Measurements from ENCODE around the gene UBAC2.

Gene UBAC2

DNA sequence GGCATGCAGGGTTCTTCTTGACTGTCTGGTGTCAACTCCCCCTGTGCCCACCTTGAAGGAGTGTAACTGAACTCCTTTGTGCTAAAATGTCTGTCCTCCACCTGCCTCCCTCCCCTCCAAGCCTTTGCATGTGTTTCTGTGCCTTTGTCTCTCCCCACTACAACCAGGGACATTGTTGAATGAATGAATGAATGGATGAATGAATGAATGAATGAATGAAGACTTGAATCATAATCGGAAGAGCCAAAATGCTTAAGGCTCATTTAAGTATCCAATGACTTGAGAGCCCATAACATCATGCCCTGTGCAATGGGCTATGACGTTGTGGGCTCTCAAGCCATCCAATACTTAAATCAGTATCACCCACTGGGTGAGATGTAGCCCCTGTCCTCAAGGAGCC lies 115.6 kb downstream of the UBAC2 start:
- Histone ChIP-seq H3K79me2 (ENCODE audit: insufficient read depth, low read depth) (no peaks in the 10 kb centered on the region), H3K4me3 (IDR thresholded peaks at IDR 0.05; ENCODE audit: insufficient read depth, low read depth, low read length) (no peak overlapping the region), H3K27me3 (ENCODE audit: insufficient read depth, low read depth) (no peaks in the 10 kb centered on the region), H3K9ac (no peak overlapping the region), H4K20me1 (ENCODE audit: insufficient read depth) (no peaks in the 10 kb centered on the region), H3K27ac (no peak overlapping the region), H3K4me1 (ENCODE audit: low read depth, poor library complexity, severe bottlenecking) (peaks cover 7% of the 10 kb centered on the region), H3K4me2 (no peak overlapping the region), H3K36me3 (ENCODE audit: insufficient read depth) (no peaks in the 10 kb centered on the region), H2AFZ (ENCODE audit: low read depth) (no peak overlapping the region)
- TF ChIP-seq, protein P1, sequence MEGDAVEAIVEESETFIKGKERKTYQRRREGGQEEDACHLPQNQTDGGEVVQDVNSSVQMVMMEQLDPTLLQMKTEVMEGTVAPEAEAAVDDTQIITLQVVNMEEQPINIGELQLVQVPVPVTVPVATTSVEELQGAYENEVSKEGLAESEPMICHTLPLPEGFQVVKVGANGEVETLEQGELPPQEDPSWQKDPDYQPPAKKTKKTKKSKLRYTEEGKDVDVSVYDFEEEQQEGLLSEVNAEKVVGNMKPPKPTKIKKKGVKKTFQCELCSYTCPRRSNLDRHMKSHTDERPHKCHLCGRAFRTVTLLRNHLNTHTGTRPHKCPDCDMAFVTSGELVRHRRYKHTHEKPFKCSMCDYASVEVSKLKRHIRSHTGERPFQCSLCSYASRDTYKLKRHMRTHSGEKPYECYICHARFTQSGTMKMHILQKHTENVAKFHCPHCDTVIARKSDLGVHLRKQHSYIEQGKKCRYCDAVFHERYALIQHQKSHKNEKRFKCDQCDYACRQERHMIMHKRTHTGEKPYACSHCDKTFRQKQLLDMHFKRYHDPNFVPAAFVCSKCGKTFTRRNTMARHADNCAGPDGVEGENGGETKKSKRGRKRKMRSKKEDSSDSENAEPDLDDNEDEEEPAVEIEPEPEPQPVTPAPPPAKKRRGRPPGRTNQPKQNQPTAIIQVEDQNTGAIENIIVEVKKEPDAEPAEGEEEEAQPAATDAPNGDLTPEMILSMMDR (conservative IDR thresholded peaks at IDR 0.05; ENCODE audit: low read depth, low read length) = no peak

DNA sequence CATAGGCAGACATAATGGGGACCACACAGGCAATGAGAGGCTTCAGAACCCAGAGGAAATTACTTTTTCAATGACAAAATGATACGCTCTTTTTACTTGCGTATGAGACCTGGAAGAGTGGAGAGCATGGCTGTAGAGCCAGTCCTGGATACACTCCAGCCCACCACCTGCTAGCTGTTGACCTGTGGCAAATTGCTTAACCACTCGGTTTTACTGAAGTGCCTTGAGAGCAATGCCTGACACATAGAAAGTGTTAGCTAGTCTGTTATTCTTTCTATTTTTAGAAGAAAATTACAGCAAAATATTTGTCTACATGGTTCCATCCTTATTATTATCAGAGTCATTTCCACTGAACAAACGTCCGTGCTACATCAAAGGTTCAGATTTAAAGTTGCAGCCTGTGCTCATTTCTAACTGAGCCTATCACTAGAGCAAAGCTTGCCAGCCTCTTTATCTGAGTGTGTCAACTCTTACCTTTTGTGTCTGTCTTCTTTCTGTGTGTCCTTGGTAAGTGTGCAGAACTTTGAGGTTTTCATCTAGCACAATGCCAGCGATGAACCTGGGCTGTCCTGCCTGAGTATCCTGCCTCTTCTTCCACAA lies 116.1 kb downstream of the UBAC2 start:
- Histone ChIP-seq H2AFZ (ENCODE audit: low read depth) (no peak overlapping the region), H3K27me3 (ENCODE audit: insufficient read depth, low read depth) (no peaks in the 10 kb centered on the region), H4K20me1 (ENCODE audit: insufficient read depth) (no peaks in the 10 kb centered on the region), H3K4me3 (IDR thresholded peaks at IDR 0.05; ENCODE audit: insufficient read depth, low read depth, low read length) (no peak overlapping the region), H3K4me2 (no peak overlapping the region), H3K79me2 (ENCODE audit: insufficient read depth, low read depth) (no peaks in the 10 kb centered on the region), H3K4me1 (ENCODE audit: low read depth, poor library complexity, severe bottlenecking) (peaks cover 7% of the 10 kb centered on the region), H3K36me3 (ENCODE audit: insufficient read depth) (no peaks in the 10 kb centered on the region), H3K27ac (no peak overlapping the region), H3K9ac (no peak overlapping the region)
- TF ChIP-seq, protein P1 (conservative IDR thresholded peaks at IDR 0.05; ENCODE audit: low read depth, low read length) = no peak

DNA sequence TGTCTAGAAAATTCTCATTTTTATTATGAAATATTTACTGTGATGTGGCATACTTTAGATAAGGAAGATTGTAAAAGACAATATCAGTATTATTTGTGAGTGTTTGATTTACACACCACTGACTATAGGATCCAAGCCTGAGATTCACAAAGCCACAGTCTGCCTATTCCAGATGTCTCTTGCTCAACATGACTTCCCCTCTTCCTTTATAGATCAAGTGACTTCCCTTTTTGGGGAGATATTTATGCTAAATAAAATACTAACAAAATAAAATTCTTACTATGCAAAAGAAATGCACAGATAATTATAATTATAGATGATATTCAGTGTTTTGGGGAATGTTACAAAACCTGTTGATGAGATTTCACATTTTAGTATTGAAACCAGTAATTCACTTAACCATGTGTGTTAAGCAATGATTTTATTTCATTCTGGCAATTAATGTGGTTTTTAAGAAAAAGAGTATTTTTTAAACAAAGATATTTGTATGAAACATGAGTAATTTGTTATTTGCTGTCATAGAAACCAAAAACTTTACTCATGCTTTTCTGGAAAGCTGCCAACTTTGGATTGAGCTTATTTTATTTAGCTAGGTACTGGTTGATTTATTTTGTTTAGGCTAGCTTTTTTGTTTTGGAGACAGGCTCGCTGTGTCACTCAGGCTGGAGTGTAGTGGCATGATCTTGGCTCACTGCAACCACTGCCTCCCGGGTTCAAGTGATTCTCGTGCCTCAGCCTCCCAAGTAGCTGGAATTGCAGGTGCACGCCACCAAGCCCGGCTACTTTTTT lies 120.2 kb downstream of the UBAC2 start:
- H3K4me2 ChIP-seq = no peak overlapping the region
- no peak overlapping the region for H3K27ac ChIP-seq

DNA sequence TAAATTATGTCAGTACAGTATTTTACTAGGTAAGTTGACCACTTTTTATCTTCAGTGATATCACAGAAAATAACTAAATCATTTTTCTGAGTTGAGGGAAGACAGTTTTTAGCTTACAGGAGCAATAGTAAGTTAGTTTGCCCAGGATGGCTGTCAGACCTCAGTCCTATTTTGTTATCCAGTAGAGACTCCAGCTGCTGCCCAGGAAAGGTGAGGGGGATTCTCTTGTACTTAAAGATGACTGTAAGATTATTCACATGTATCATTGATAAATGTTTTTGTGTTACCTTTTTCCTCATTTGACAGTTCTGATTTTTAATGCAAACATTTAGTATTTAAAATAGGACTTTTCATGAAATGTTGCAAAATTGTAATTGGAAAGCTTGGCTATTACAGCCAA lies 121.1 kb downstream of the UBAC2 start:
- H2AFZ ChIP-seq (ENCODE audit: low read depth) = no peak overlapping the region
- TF ChIP-seq, protein P1 (conservative IDR thresholded peaks at IDR 0.05; ENCODE audit: low read depth, low read length) = no peak
- no peak overlapping the region for H3K4me2 ChIP-seq
- H3K4me1 ChIP-seq (ENCODE audit: low read depth, poor library complexity, severe bottlenecking) = peaks cover 23% of the 10 kb centered on the region
- H3K79me2 ChIP-seq (ENCODE audit: insufficient read depth, low read depth) = no peaks in the 10 kb centered on the region
- H3K27ac ChIP-seq = no peak overlapping the region
- H3K4me3 ChIP-seq (IDR thresholded peaks at IDR 0.05; ENCODE audit: insufficient read depth, low read depth, low read length) = no peak overlapping the region
- no peaks in the 10 kb centered on the region for H4K20me1 ChIP-seq (ENCODE audit: insufficient read depth)
- no peak overlapping the region for H3K9ac ChIP-seq
- H3K27me3 ChIP-seq (ENCODE audit: insufficient read depth, low read depth) = no peaks in the 10 kb centered on the region
- no peaks in the 10 kb centered on the region for H3K36me3 ChIP-seq (ENCODE audit: insufficient read depth)

More for the DNA sequence above, 120.2 kb downstream of the UBAC2 start:
- Histone ChIP-seq H4K20me1 (ENCODE audit: insufficient read depth) (no peaks in the 10 kb centered on the region), H2AFZ (ENCODE audit: low read depth) (no peak overlapping the region), H3K4me1 (ENCODE audit: low read depth, poor library complexity, severe bottlenecking) (peaks cover 15% of the 10 kb centered on the region), H3K9ac (no peak overlapping the region), H3K4me3 (IDR thresholded peaks at IDR 0.05; ENCODE audit: insufficient read depth, low read depth, low read length) (no peak overlapping the region), H3K36me3 (ENCODE audit: insufficient read depth) (no peaks in the 10 kb centered on the region), H3K79me2 (ENCODE audit: insufficient read depth, low read depth) (no peaks in the 10 kb centered on the region), H3K27me3 (ENCODE audit: insufficient read depth, low read depth) (no peaks in the 10 kb centered on the region)
- TF ChIP-seq, protein P1 (conservative IDR thresholded peaks at IDR 0.05; ENCODE audit: low read depth, low read length) = no peak
